GM20000 (cell line): ENCODE measurements around the gene CPTP.

Experiments
- DNase-seq: peaks from one replicate; pipeline ENCODE4 v3.0.0; 2012; ENCODE audit warnings: low spot score
- CTCF ChIP-seq: IDR thresholded peaks from 2 replicates; pipeline ENCODE4 v1.5.1; 2012; ENCODE audit warnings: mild to moderate bottlenecking, control low read depth; ENCODE audit errors: extremely low read depth, missing control alignments

The CPTP gene

GRCh38 chr1:1293263-1294249 is 31.0 kb upstream of the CPTP start:
- no peak for DNase-seq
- TF ChIP-seq CTCF, result no peak

GRCh38 chr1:1294250-1294890 is 30.2 kb upstream of the CPTP start:
- DNase-seq, result no peak
- TF ChIP-seq CTCF, result no peak

GRCh38 chr1:1295154-1295923 is 29.3 kb upstream of the CPTP start:
- TF ChIP-seq CTCF, result no peak
- DNase-seq, result no peak

- no peak for TF ChIP-seq CTCF
- no peak for DNase-seq
Observed at GRCh38 chr1:1296070-1297061, 28.2 kb upstream of the CPTP start.

GRCh38 chr1:1297802-1298424 is 26.7 kb upstream of the CPTP start:
- TF ChIP-seq CTCF, result no peak
- DNase-seq, result no peak
